ENCODE results near the gene GPR31. TPM values are rescaled to one million over a fixed set of nuclear protein-coding genes. Genes with fewer than 3 reads are reported as not detected.

GPR31 gene
- polyA plus RNA-seq, 1 experiment = not detected

DNA sequence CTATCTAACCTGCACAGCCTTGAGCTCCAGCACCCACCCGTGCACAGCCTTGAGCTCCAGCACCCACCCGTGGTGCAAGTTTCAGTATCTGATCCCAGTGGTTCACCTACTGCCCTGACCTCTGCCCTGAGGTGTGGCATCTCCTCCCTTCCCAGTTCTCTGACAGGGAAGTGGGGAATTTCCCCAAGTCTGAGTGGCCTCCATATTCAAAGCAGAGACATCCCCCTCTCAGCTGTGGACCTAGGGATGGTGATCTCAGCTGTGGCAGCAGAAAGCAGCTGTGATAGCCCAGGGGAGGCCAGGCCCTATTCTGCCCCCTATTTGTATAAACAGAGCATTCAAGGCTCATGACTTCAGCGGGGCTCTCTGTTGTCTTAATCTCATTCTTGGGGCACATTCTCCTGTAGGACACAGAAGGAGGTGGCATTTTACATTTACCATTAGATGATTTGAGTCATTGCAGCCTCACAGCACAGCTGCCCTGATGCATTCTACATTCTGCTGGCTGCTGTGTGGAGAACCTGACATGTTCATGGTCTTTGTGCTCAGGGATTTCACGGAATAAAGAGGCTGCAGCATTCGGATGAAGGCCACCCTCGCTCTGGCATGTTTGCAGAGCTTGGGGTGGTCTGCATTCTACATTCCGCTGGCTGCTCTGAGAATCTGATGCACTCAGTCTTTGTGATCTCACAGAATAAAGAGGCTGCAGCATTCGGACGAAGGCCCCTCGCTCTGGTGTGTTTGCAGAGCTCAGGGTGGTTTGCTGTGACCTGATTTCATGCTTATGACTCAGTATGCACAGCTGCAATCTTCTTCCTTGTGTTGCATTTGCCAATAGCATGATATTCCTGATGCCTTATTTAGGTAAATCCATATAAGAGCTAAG is 16.9 kb downstream of the GPR31 start:
- CTCF ChIA-PET = no interaction called here
- no peaks in the 10 kb centered on the region for H3K27me3 ChIP-seq (ENCODE audit: control insufficient read depth, insufficient read depth, low read length)
- DNase-seq (ENCODE audit: low read depth) = no peak
- POLR2A ChIA-PET = no interaction called here
- no peaks in the 10 kb centered on the region for H3K36me3 ChIP-seq (ENCODE audit: control insufficient read depth, insufficient read depth, low read length)
- TF ChIP-seq, protein P1, sequence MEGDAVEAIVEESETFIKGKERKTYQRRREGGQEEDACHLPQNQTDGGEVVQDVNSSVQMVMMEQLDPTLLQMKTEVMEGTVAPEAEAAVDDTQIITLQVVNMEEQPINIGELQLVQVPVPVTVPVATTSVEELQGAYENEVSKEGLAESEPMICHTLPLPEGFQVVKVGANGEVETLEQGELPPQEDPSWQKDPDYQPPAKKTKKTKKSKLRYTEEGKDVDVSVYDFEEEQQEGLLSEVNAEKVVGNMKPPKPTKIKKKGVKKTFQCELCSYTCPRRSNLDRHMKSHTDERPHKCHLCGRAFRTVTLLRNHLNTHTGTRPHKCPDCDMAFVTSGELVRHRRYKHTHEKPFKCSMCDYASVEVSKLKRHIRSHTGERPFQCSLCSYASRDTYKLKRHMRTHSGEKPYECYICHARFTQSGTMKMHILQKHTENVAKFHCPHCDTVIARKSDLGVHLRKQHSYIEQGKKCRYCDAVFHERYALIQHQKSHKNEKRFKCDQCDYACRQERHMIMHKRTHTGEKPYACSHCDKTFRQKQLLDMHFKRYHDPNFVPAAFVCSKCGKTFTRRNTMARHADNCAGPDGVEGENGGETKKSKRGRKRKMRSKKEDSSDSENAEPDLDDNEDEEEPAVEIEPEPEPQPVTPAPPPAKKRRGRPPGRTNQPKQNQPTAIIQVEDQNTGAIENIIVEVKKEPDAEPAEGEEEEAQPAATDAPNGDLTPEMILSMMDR (IDR thresholded peaks at IDR 0.05; ENCODE audit: insufficient read depth, low read depth, low read length) = no peak
- H3K4me3 ChIP-seq (ENCODE audit: low read depth, low read length) = no peak overlapping the region

DNA sequence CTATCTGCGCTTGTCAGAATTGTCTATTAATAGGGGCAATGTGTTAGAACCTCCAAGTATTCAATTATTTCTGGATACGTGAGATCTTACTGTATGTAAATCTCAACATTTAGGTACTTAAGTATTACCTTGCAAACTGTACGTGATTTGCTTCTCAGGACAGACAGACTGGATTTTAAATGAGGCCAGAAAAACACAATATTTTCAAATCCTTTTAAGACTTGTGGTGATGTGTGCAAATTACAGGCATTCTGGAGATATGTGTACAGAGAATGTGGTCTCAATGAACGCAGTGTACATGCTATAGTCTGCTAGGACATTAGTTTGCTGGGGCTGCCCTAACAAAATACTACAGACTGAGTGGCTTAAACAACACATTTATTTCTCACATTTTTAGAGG is 18.0 kb downstream of the GPR31 start:
- Histone ChIP-seq H3K27me3 (ENCODE audit: control insufficient read depth, insufficient read depth, low read length) (no peaks in the 10 kb centered on the region), H3K36me3 (ENCODE audit: control insufficient read depth, insufficient read depth, low read length) (no peaks in the 10 kb centered on the region), H3K4me3 (ENCODE audit: low read depth, low read length) (no peak overlapping the region)
- CTCF ChIA-PET = interaction anchor here (0.6 kb wide), 1 partner anchor 248 kb away, joined by 3 read pairs; no protein-coding TSS in a partner anchor
- POLR2A ChIA-PET = no interaction called here
- TF ChIP-seq, protein P1 (IDR thresholded peaks at IDR 0.05; ENCODE audit: insufficient read depth, low read depth, low read length) = no peak
- no peak for DNase-seq (ENCODE audit: low read depth)

DNA sequence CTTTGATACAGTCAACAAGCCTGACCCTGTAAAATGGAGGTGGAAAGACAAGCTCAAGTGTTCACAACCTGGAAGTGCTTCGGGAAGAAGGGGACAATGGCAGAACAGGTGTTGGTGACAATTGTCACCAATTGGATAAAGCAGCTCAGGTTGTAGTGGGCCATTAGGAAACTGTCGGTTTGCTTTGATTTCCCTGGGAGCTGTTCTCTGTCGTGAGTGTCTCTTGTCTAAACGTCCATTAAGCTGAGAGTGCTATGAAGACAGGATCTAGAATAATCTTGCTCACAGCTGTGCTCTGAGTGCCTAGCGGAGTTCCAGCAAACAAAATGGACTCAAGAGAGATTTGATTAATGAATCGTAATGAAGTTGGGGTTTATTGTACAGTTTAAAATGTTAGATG is 19.9 kb downstream of the GPR31 start:
- no peak overlapping the region for H3K4me3 ChIP-seq (ENCODE audit: low read depth, low read length)
- DNase-seq (ENCODE audit: low read depth) = no peak
- ChIA-PET CTCF (interaction anchor here (0.7 kb wide), 1 partner anchor 672 kb away, joined by 3 read pairs; no protein-coding TSS in a partner anchor), POLR2A (no interaction called here)
- TF ChIP-seq, protein P1 (IDR thresholded peaks at IDR 0.05; ENCODE audit: insufficient read depth, low read depth, low read length) = no peak
- no peaks in the 10 kb centered on the region for H3K27me3 ChIP-seq (ENCODE audit: control insufficient read depth, insufficient read depth, low read length)
- H3K36me3 ChIP-seq (ENCODE audit: control insufficient read depth, insufficient read depth, low read length) = no peaks in the 10 kb centered on the region

DNA sequence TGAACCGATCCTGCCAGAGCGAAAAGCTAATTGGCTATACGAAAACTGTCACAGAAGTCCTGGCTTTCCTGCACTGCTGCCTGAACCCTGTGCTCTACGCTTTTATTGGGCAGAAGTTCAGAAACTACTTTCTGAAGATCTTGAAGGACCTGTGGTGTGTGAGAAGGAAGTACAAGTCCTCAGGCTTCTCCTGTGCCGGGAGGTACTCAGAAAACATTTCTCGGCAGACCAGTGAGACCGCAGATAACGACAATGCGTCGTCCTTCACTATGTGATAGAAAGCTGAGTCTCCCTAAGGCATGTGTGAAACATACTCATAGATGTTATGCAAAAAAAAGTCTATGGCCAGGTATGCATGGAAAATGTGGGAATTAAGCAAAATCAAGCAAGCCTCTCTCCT is 20.7 kb downstream of the GPR31 start:
- ChIA-PET CTCF (no interaction called here), POLR2A (no interaction called here)
- Histone ChIP-seq H3K4me3 (ENCODE audit: low read depth, low read length) (no peak overlapping the region), H3K27me3 (ENCODE audit: control insufficient read depth, insufficient read depth, low read length) (no peaks in the 10 kb centered on the region), H3K36me3 (ENCODE audit: control insufficient read depth, insufficient read depth, low read length) (no peaks in the 10 kb centered on the region)
- TF ChIP-seq, protein P1 (IDR thresholded peaks at IDR 0.05; ENCODE audit: insufficient read depth, low read depth, low read length) = no peak
- no peak for DNase-seq (ENCODE audit: low read depth)

DNA sequence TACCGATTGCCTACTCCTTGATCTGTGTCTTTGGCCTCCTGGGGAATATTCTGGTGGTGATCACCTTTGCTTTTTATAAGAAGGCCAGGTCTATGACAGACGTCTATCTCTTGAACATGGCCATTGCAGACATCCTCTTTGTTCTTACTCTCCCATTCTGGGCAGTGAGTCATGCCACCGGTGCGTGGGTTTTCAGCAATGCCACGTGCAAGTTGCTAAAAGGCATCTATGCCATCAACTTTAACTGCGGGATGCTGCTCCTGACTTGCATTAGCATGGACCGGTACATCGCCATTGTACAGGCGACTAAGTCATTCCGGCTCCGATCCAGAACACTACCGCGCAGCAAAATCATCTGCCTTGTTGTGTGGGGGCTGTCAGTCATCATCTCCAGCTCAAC is 21.4 kb downstream of the GPR31 start:
- ChIA-PET CTCF (no interaction called here), POLR2A (no interaction called here)
- no peaks in the 10 kb centered on the region for H3K27me3 ChIP-seq (ENCODE audit: control insufficient read depth, insufficient read depth, low read length)
- no peak overlapping the region for H3K4me3 ChIP-seq (ENCODE audit: low read depth, low read length)
- H3K36me3 ChIP-seq (ENCODE audit: control insufficient read depth, insufficient read depth, low read length) = no peaks in the 10 kb centered on the region
- no peak for DNase-seq (ENCODE audit: low read depth)
- TF ChIP-seq, protein P1 (IDR thresholded peaks at IDR 0.05; ENCODE audit: insufficient read depth, low read depth, low read length) = no peak
